Karpas-422 (cell line): Measurements from ENCODE around the gene ABCA9. TPM values are rescaled to one million over a fixed set of nuclear protein-coding genes. Genes with fewer than 3 reads are reported as not detected.

Experiments
- DNase-seq: peaks from one replicate; pipeline ENCODE4 v3.0.0-alpha.2; 2015
- H2AFZ ChIP-seq: fragments of 200-600 bp; sonication (generic); 2 replicates; pipeline ENCODE4 v1.6.1; 2014; ENCODE audit warnings: antibody characterized with exemption, low read length, mixed read lengths
- H3K27ac ChIP-seq: fragments of 200-600 bp; sonication (generic); 2 replicates; pipeline ENCODE4 v1.5.1; 2014; ENCODE audit warnings: mild to moderate bottlenecking, low read length, moderate library complexity
- H3K27me3 ChIP-seq: fragments of 200-600 bp; sonication (generic); 2 replicates; pipeline ENCODE4 v1.6.1; 2014; ENCODE audit warnings: low read length, mixed read lengths
- H3K36me3 ChIP-seq: fragments of 200-600 bp; sonication (generic); 2 replicates; pipeline ENCODE4 v1.6.1; 2014; ENCODE audit warnings: low read length, mixed read lengths; ENCODE audit not compliant: insufficient read depth
- H3K4me1 ChIP-seq: fragments of 200-600 bp; sonication (generic); 2 replicates; pipeline ENCODE4 v1.6.1; 2014; ENCODE audit warnings: mild to moderate bottlenecking, low read length, mixed read lengths
- H3K4me2 ChIP-seq: fragments of 200-600 bp; sonication (generic); 2 replicates; pipeline ENCODE4 v1.6.1; 2014; ENCODE audit warnings: low read length, low read depth, mild to moderate bottlenecking; ENCODE audit not compliant: poor library complexity, severe bottlenecking
- H3K4me3 ChIP-seq: fragments of 200-600 bp; sonication (generic); 2 replicates; pipeline ENCODE4 v1.5.1; 2014; ENCODE audit warnings: mild to moderate bottlenecking, antibody characterized with exemption, low read length, mixed read lengths
- H3K79me2 ChIP-seq: fragments of 200-600 bp; sonication (generic); 2 replicates; pipeline ENCODE4 v1.6.1; 2014; ENCODE audit warnings: mild to moderate bottlenecking, low read length, mixed read lengths
- H3K9ac ChIP-seq: fragments of 200-600 bp; sonication (generic); 2 replicates; pipeline ENCODE4 v1.6.0; 2014; ENCODE audit warnings: low read length
- H3K9me2 ChIP-seq: fragments of 200-600 bp; sonication (generic), shearing (Covaris generic); replicated peaks from 2 replicates; pipeline ENCODE4 v1.6.0; 2014; ENCODE audit warnings: mild to moderate bottlenecking, low read length, moderate library complexity; ENCODE audit not compliant: insufficient read depth
- H3K9me3 ChIP-seq: fragments of 300-700, 200-600 bp; sonication (generic); 2 replicates; pipeline ENCODE4 v1.6.1; 2014; ENCODE audit warnings: low read length, mixed read lengths
- H4K20me1 ChIP-seq: fragments of 200-600 bp; sonication (generic); 2 replicates; pipeline ENCODE4 v1.6.1; 2014; ENCODE audit warnings: mild to moderate bottlenecking, antibody characterized with exemption, low read length, low read depth; ENCODE audit not compliant: insufficient read depth
- total RNA-seq: library from RNA; depleted of rRNA; stranded (reverse); fragments of >200 nt; shearing (Covaris generic); gene quantifications from 2 replicates; pipeline ENCODE4 v1.2.3, GENCODE V29; 2014; ENCODE audit warnings: low replicate concordance

ABCA9 gene
- total RNA-seq, 1 experiment from 2014 or later, result not detected

DNA sequence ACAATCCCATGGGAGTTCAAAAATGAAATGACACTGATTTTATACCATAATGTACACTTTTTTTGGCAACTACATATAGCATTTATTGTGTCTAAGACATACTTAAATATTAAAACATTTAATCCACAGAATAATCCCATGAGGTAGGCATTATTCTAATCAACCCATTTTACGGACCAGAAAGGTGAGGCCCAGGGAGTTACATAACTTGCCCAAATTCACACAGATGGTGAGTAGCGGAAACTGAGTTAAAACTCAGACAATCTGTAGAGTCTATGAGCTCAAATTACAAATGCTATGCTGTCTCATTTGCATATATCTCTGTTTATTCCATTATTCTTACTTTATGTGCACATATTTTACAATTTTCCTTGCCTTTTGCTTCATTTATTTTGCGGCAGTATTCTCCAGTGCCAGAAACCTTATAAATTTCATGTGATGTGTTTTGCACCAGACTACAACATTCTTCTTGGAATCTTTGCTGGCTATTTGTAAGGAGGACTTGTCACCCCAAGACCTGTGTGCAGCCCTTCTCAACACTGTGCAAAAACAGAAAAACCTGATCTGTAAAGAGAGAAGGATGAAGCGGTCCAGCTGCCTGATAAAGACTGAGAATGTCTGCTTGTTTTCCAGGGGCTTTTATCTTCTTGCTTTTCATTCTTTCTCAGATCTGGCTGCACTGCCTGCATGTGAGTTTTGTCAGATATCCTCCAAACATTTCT, 2.3 kb upstream of the ABCA9 start:
- Histone ChIP-seq H3K27me3 (no peaks in the 10 kb centered on the region), H3K4me2 (no peak overlapping the region), H2AFZ (no peak overlapping the region), H3K4me1 (peaks cover 8% of the 10 kb centered on the region), H3K9me3 (no peaks in the 10 kb centered on the region), H4K20me1 (no peaks in the 10 kb centered on the region), H3K36me3 (no peaks in the 10 kb centered on the region), H3K4me3 (no peak overlapping the region), H3K9me2 (no peaks in the 10 kb centered on the region), H3K27ac (no peak overlapping the region), H3K79me2 (no peaks in the 10 kb centered on the region), H3K9ac (no peak overlapping the region)
- DNase-seq, result no peak

DNA sequence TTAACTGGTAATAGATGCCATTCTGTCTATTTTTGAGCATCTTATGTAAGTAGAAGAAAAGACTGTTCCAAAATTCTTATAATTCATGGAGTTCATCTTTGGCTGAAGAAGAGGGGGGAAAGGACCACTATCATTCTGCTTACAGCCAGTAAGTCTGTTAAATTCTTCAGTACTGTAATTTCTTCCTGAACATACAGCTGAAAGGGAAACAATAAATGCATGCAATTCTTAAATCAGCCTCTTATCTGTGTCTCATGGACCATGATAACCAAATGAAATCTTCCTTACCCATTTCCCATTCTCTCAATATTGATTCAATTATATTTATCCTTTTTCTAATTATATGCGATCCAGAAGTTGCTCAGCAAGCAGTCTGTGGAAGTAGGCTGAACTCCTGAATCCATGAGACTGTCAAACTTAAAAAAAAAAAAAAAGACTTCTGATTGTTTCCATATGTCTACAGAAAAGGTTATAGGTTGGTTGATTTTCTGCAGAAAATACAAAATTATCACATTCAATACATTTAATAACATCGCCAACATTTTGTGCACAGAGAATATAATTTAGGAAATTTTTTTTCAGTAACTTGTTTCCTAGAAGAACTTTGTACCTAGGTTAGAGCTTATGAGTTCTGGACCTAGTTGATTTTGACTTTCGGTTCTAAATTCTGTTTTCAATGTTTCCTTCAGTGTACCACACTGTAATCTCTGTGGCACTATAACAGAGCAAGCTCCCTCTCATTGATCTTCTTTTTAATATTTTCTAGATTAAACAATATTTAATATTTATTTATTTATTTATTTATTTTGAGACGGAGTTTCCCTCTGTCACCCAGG, 1.2 kb upstream of the ABCA9 start:
- no peak overlapping the region for H3K4me2 ChIP-seq

DNA sequence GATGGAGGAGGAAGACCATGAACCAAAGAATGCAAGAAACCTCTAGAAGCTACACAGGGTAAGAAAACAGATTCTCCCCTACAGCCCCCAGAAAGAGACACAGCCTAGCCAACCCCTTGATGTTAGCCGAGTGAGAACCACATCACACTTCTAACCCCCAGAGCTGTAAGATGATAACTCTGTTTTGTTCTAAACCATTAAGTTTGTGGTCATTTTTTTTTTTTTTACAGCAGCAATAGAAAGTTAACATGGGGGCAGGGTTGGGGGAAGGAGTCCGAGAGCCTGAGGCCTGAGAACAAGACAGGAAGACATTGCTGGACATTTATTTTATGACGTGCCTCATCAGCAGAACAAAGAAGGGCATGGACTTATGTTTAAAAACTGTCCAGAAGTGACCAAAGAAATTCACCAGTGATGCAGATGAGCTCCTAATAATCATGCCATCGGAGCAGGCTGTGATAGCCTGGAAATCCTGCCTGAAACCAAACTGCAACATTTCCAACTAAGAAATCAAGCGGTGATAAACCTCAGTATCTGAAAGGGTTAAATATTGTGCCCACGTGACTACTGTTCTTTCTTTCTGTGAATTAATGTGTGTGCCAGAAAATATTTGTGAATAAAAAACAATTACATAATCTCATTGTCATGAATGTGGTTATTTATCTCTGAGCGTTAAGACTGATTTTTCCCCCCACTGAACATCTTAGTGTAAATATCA, 1.1 kb downstream of the ABCA9 start:
- H3K9ac ChIP-seq, result no peak overlapping the region
- H2AFZ ChIP-seq, result no peak overlapping the region
- H3K9me2 ChIP-seq, result no peaks in the 10 kb centered on the region
- DNase-seq, result no peak
- H3K4me1 ChIP-seq, result peaks cover 8% of the 10 kb centered on the region
- no peak overlapping the region for H3K4me3 ChIP-seq
- no peaks in the 10 kb centered on the region for H3K79me2 ChIP-seq
- no peaks in the 10 kb centered on the region for H4K20me1 ChIP-seq
- H3K4me2 ChIP-seq, result no peak overlapping the region
- H3K9me3 ChIP-seq, result no peaks in the 10 kb centered on the region
- H3K36me3 ChIP-seq, result no peaks in the 10 kb centered on the region
- no peaks in the 10 kb centered on the region for H3K27me3 ChIP-seq
- H3K27ac ChIP-seq, result no peak overlapping the region

More for the DNA sequence above, 1.2 kb upstream of the ABCA9 start:
- Histone ChIP-seq H3K9me3 (no peaks in the 10 kb centered on the region), H2AFZ (no peak overlapping the region), H3K9me2 (no peaks in the 10 kb centered on the region), H3K9ac (no peak overlapping the region), H3K36me3 (no peaks in the 10 kb centered on the region), H3K27me3 (no peaks in the 10 kb centered on the region), H3K4me3 (no peak overlapping the region), H3K27ac (no peak overlapping the region), H3K4me1 (peaks cover 8% of the 10 kb centered on the region), H4K20me1 (no peaks in the 10 kb centered on the region), H3K79me2 (no peaks in the 10 kb centered on the region)
- DNase-seq, result no peak

DNA sequence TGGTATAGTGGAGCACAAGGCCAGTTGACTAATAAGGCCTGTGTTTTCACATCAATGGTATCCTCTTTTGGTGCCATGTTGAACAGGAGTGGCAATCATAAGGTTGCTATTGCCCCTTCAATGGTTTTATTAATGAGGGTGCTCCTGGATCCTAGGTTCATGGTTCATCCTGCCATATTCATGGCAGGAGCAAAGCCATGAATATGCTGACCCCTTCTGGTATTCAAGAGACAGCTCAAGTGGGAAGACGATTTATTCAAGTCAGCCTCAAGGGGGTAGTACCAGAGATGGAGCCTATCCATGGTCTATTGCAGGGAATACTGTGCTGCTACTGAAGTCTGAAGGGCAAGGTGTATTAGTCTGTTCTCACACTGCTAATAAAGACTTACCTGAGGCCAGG, 2.6 kb downstream of the ABCA9 start:
- H3K9me3 ChIP-seq, result no peaks in the 10 kb centered on the region
- DNase-seq, result no peak

DNA sequence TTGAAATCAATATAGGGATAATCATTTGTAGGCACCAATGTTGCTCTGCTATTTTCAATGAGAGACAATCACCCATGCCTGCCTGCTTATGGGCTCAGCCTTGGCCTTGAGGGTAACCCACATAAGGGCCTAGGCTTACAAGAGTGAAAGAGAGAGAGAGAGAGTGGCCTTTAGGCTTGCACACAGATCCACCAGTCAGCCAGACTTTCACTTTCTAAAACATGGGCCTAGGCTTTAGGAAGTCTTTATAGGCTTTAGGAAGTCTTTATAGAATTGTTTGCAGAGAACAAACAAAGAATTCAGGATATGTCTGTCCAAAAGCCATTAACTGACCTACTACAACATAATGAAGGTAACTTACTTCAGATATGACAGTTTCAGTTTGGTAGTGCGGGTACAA, 3.4 kb downstream of the ABCA9 start:
- Histone ChIP-seq H2AFZ (no peak overlapping the region), H3K4me2 (no peak overlapping the region), H3K4me1 (peaks cover 8% of the 10 kb centered on the region), H3K79me2 (no peaks in the 10 kb centered on the region), H3K27ac (no peak overlapping the region), H3K27me3 (no peaks in the 10 kb centered on the region), H3K9me2 (no peaks in the 10 kb centered on the region), H3K9ac (no peak overlapping the region), H3K9me3 (no peaks in the 10 kb centered on the region), H4K20me1 (no peaks in the 10 kb centered on the region), H3K36me3 (no peaks in the 10 kb centered on the region), H3K4me3 (no peak overlapping the region)
- no peak for DNase-seq

More for the DNA sequence above, 2.6 kb downstream of the ABCA9 start:
- Histone ChIP-seq H3K36me3 (no peaks in the 10 kb centered on the region), H3K27me3 (no peaks in the 10 kb centered on the region), H3K4me2 (no peak overlapping the region), H3K9ac (no peak overlapping the region), H3K9me2 (no peaks in the 10 kb centered on the region), H4K20me1 (no peaks in the 10 kb centered on the region), H2AFZ (no peak overlapping the region), H3K27ac (no peak overlapping the region), H3K4me1 (peaks cover 8% of the 10 kb centered on the region), H3K4me3 (no peak overlapping the region), H3K79me2 (no peaks in the 10 kb centered on the region)

DNA sequence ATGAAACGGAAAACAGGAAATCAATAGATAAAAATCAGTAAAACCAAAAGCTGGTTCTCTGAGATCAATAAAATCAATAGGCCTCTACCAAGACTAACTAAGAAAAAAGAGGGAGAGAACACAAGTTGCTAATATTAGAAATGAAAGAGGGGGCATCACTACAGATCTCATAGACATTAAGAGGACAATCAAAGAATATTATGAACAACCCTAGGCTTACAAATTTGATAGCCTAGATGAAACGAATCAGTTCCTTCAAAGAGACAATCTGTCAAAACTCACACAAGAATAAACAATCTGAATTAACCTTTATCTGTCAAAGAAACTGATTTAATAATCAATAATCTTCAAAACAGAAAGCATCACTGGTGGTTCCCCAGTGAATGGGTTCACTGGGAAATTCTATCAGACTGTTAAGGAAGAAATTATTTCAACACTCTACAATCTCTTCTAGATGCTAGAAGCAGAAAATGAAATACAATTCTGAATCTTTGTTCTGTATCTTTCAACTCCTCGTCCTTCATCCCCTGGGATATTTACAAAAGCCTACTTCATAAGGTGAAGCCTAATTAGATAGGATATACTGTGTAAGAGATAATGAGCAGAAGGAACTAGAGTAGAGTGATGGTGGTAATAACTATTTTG, 4.4 kb downstream of the ABCA9 start:
- no peaks in the 10 kb centered on the region for H3K36me3 ChIP-seq
- H3K4me3 ChIP-seq, result no peak overlapping the region
- H2AFZ ChIP-seq, result no peak overlapping the region
- H3K9ac ChIP-seq, result no peak overlapping the region
- H3K9me3 ChIP-seq, result no peaks in the 10 kb centered on the region
- H3K27me3 ChIP-seq, result no peaks in the 10 kb centered on the region
- DNase-seq, result no peak
- no peaks in the 10 kb centered on the region for H4K20me1 ChIP-seq
- no peak overlapping the region for H3K27ac ChIP-seq
- no peaks in the 10 kb centered on the region for H3K79me2 ChIP-seq
- H3K4me2 ChIP-seq, result no peak overlapping the region
- H3K9me2 ChIP-seq, result no peaks in the 10 kb centered on the region
- H3K4me1 ChIP-seq, result peaks cover 8% of the 10 kb centered on the region

DNA sequence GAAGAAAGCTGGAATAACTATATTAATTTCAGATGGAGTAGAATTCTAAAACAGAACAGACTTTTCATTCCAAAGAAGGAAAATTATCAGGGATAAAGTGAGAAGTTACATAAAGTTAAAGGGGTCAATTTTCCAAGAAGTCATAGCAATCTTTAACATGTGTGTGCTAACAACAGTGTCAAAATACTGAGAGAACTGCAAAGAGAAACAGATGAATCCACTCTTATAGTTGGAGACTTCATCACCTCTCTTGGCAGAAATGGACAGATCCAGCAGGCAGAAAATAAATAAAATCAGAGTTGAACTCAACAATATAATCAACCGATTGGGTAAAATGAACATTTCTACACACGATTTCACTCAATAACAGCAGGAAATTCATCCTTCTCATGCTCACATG, 5.4 kb downstream of the ABCA9 start:
- Histone ChIP-seq H3K9me3 (no peaks in the 10 kb centered on the region), H3K27ac (no peak overlapping the region), H4K20me1 (no peaks in the 10 kb centered on the region), H3K9ac (no peak overlapping the region), H3K4me2 (no peak overlapping the region), H3K4me3 (no peak overlapping the region), H3K27me3 (no peaks in the 10 kb centered on the region), H3K36me3 (no peaks in the 10 kb centered on the region), H3K4me1 (peaks cover 1% of the 10 kb centered on the region; the same call in 1 of the 2 replicates), H3K79me2 (no peaks in the 10 kb centered on the region), H3K9me2 (no peaks in the 10 kb centered on the region), H2AFZ (no peak overlapping the region)
- no peak for DNase-seq
